ENCODE results near the gene PHPT1.

Gene PHPT1

GRCh38 chr9:136847826-136848392, 1.3 kb upstream of the PHPT1 start:
- peak in 1 of 2 donors; percentile 62 for DNase-seq (ENCODE audit: low read depth in 2 of 2)

- no peak for DNase-seq (ENCODE audit: low read depth in 2 of 2)
Measured at GRCh38 chr9:136848393-136849037, 694 bp upstream of the PHPT1 start.

GRCh38 chr9:136849960-136850865, 1.0 kb downstream of the PHPT1 start:
- DNase-seq (ENCODE audit: low read depth in 2 of 2): no peak

- no peak for DNase-seq (ENCODE audit: low read depth in 2 of 2)
Measured at GRCh38 chr9:136850866-136851775, 1.9 kb downstream of the PHPT1 start.

GRCh38 chr9:136851941-136852663, 2.9 kb downstream of the PHPT1 start, which contains the start of gene MAMDC4:
Gene MAMDC4 (plus strand): TSS chr9:136852346. CDS start chr9:136852417, 71 bp downstream.
- no peak for DNase-seq (ENCODE audit: low read depth in 2 of 2)

- no peak for DNase-seq (ENCODE audit: low read depth in 2 of 2)
Measured at GRCh38 chr9:136852664-136853595, 3.7 kb downstream of the PHPT1 start.

- no peak for DNase-seq (ENCODE audit: low read depth in 2 of 2)
Measured at GRCh38 chr9:136853596-136854112, 4.4 kb downstream of the PHPT1 start.

- DNase-seq (ENCODE audit: low read depth in 2 of 2): no peak
Measured at GRCh38 chr9:136854113-136854841, 5.1 kb downstream of the PHPT1 start.

GRCh38 chr9:136854842-136855460, 5.7 kb downstream of the PHPT1 start:
- DNase-seq (ENCODE audit: low read depth in 2 of 2): no peak

- no peak for DNase-seq (ENCODE audit: low read depth in 2 of 2)
Measured at GRCh38 chr9:136855461-136856078, 6.4 kb downstream of the PHPT1 start.

- no peak for DNase-seq (ENCODE audit: low read depth in 2 of 2)
Measured at GRCh38 chr9:136856079-136856476, 6.9 kb downstream of the PHPT1 start.

- DNase-seq (ENCODE audit: low read depth in 2 of 2): no peak
Measured at GRCh38 chr9:136856541-136857141, 7.4 kb downstream of the PHPT1 start.

GRCh38 chr9:136857166-136857565, 8.0 kb downstream of the PHPT1 start:
- DNase-seq (ENCODE audit: low read depth in 2 of 2): no peak

GRCh38 chr9:136857581-136858412, 8.6 kb downstream of the PHPT1 start:
- DNase-seq (ENCODE audit: low read depth in 2 of 2): no peak

- no peak for DNase-seq (ENCODE audit: low read depth in 2 of 2)
Measured at GRCh38 chr9:136858452-136858843, 9.2 kb downstream of the PHPT1 start.
